ENCODE data around the gene HDGFL3. TPM values are rescaled to one million over a fixed set of nuclear protein-coding genes. Genes with fewer than 3 reads are reported as not detected.

HDGFL3 gene
- total and polyA plus RNA-seq, 10 of the 15 experiments (the other 5 are each of a cell fraction or from before 2014, with no cell fraction given): 5.6 to 40.6 (median 15.8) TPM

DNA sequence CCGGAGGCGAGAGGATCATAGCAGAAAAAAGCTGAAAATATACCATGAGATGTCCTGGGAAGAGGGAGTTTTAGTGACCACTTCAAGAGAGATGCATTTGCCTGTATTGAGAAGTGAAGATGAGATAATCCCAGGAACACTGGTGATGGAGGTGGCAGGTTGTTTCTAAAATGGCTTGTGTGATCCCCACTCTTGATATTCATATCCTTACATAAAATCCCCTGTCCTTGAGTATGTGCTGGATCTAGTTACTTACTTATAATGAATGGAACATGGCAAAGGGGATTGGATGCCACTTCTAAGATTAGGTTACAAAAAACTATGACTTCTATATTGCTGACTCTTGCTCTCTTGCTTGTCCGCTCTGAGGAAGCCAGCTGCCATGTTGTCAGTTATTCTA lies 22.1 kb downstream of the HDGFL3 start (continued):
- TF ChIP-seq, protein P1, sequence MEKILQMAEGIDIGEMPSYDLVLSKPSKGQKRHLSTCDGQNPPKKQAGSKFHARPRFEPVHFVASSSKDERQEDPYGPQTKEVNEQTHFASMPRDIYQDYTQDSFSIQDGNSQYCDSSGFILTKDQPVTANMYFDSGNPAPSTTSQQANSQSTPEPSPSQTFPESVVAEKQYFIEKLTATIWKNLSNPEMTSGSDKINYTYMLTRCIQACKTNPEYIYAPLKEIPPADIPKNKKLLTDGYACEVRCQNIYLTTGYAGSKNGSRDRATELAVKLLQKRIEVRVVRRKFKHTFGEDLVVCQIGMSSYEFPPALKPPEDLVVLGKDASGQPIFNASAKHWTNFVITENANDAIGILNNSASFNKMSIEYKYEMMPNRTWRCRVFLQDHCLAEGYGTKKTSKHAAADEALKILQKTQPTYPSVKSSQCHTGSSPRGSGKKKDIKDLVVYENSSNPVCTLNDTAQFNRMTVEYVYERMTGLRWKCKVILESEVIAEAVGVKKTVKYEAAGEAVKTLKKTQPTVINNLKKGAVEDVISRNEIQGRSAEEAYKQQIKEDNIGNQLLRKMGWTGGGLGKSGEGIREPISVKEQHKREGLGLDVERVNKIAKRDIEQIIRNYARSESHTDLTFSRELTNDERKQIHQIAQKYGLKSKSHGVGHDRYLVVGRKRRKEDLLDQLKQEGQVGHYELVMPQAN (conservative IDR thresholded peaks at IDR 0.05): no peak
- TF ChIP-seq ZZZ3 (IDR thresholded peaks at IDR 0.05; ENCODE audit: control insufficient read depth, insufficient read length, low read depth) (no peak), HDAC6 (IDR thresholded peaks at IDR 0.05; ENCODE audit: unreplicated experiment) (no peak)

DNA sequence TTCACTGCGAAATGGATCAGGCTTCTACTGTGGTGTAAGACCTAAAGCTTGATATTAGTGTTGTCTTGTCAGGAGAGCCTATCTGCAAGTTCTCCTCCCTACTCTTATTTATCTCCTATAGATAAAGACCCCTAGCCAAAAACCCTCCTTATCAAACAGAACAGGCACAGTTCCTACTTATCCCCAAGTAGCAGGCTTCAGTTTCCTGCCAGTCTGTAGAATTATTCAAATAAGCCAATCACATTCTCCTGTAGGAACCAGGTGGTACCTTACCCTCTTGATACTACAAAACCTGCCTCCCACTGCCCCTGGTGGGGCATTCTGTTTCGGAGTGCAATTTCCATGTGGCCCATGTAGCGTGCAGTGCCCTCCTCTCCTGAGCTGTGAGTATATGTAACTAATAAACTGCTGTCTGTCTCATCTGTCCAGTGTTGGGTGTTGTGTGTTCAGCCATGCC lies 28.7 kb downstream of the HDGFL3 start:
- H4K20me1 ChIP-seq (ENCODE audit: control insufficient read depth, insufficient read depth): no peaks in the 10 kb centered on the region
- H3K9me3 ChIP-seq (replicated peaks; ENCODE audit: control insufficient read depth, insufficient read depth, low read length): no peaks in the 10 kb centered on the region; the same call in 2 of the 3 replicates
- no peak overlapping the region for H3K27ac ChIP-seq (ENCODE audit: control insufficient read depth, insufficient read depth)
- H3K9ac ChIP-seq (ENCODE audit: control insufficient read depth, insufficient read depth, low read length): no peak overlapping the region
- no peaks in the 10 kb centered on the region for H3K27me3 ChIP-seq (replicated peaks in 1 of 2; ENCODE audit: control insufficient read depth in 2 of 2, insufficient read depth in 2 of 2, low read length in 1 of 2)
- WGBS (ENCODE audit: insufficient coverage, insufficient replicate concordance, low lambda C conversion rate, missing lambda C conversion rate): 35% methylated on average over 3 of the region's 3 CpGs
- peak overlapping the region; percentile 22; the same call in 1 of the 2 replicates for H3K4me2 ChIP-seq (ENCODE audit: control insufficient read depth, insufficient read depth)
- FAIRE-seq (no peak), DNase-seq (ENCODE audit: low read depth, low spot score) (no peak), ATAC-seq (peak; percentile 67)
- BruUV-seq (replicated peaks): no TSS peak
- no peak overlapping the region for H3K4me3 ChIP-seq
- SMC1A ChIA-PET (ENCODE audit: uncharacterized antibody, unreplicated experiment): interaction anchor here (1.3 kb wide), 1 partner anchor 18 kb away, joined by 3 read pairs; no protein-coding TSS in a partner anchor
- CTCF ChIA-PET: no interaction called here
- POLR2A ChIA-PET: interaction anchor here (1.7 kb wide), 1 partner anchor 21 kb away, joined by 4 read pairs; no protein-coding TSS in a partner anchor
- H2AFZ ChIP-seq (ENCODE audit: control insufficient read depth, low read depth, low read length): no peak overlapping the region
- RAD21 ChIA-PET (ENCODE audit: unreplicated experiment): no interaction called here
- H3K79me2 ChIP-seq (ENCODE audit: control insufficient read depth, insufficient read depth, low read length): peaks cover 34% of the 10 kb centered on the region
- intact Hi-C loops (cut with micrococcal nuclease; ENCODE audit: unreplicated experiment) (no loop called here), in situ Hi-C loops (cut with MboI) (no loop called here)
- no peak for TF ChIP-seq NFXL1 (IDR thresholded peaks at IDR 0.05; ENCODE audit: borderline replicate concordance)
- TF ChIP-seq CBFB (IDR thresholded peaks at IDR 0.05; ENCODE audit: low read depth): no peak
- no peak for TF ChIP-seq PAX5 (IDR thresholded peaks at IDR 0.05; ENCODE audit: borderline replicate concordance, low read depth, low read length)
- TF ChIP-seq SMC3 (IDR thresholded peaks at IDR 0.05; ENCODE audit: borderline replicate concordance, low read length): no peak
- 0 out of 4 replicates have a peak, but pooled peaks cover 0 to 2% of the 10 kb centered on the region in 2 experiments for H3K36me3 ChIP-seq (ENCODE audit: control insufficient read depth in 2 of 2, insufficient read depth in 2 of 2, low read length in 1 of 2)
- H3K4me1 ChIP-seq (ENCODE audit: control insufficient read depth, insufficient read depth, low read length): peaks cover 27% of the 10 kb centered on the region
